IMR-90 (cell line): ENCODE measurements around the gene TMOD1. TPM values are rescaled to one million over a fixed set of nuclear protein-coding genes. Genes with fewer than 3 reads are reported as not detected.

Experiments used
- ATAC-seq: fragments of 200-7000 bp; cut with Tn5 transposase; 2 replicates; pipeline ENCODE4 v1.9.1; 2020; ENCODE audit warnings: low read depth, mild to moderate bottlenecking, moderate library complexity
- BruUV-seq: library from RNA; stranded (reverse); fragments of 400-500 nt; replicated peaks from 2 replicates; lab custom pipeline; 2021; lab: Mats Ljungman, UMichigan
- CTCF ChIA-PET: fragments of 300-600 bp; formaldehyde crosslinking; extraction: SDS; loops from one replicate; lab custom pipeline; 2021; ENCODE audit warnings: antibody characterized with exemption; lab: Yijun Ruan, JAX
- POLR2A ChIA-PET: fragments of 300-600 bp; sonication (Branson Sonifier 250); formaldehyde crosslinking; loops from one replicate; lab custom pipeline; 2022; ENCODE audit warnings: antibody characterized with exemption; ENCODE audit not compliant: unreplicated experiment; lab: Charles Lee
- DNase-seq: peaks from one replicate; pipeline ENCODE4 v3.0.0; 2013
- H2AFZ ChIP-seq: replicated peaks from 2 replicates; pipeline ENCODE3; 2013; ENCODE audit warnings: low read length, mild to moderate bottlenecking; ENCODE audit not compliant: poor library complexity
- H2AK5ac ChIP-seq: 2 replicates; pipeline ENCODE4 v1.6.1; 2013; ENCODE audit warnings: low read depth, low read length, inconsistent platforms
- H2AK9ac ChIP-seq: replicated peaks from 2 replicates; pipeline ENCODE3; 2013; ENCODE audit warnings: mild to moderate bottlenecking, low read depth, low read length, moderate library complexity; ENCODE audit not compliant: poor library complexity
- H2BK120ac ChIP-seq: 2 replicates; pipeline ENCODE4 v1.6.1; 2013; ENCODE audit warnings: low read depth, low read length, inconsistent platforms
- H2BK15ac ChIP-seq: 3 replicates; pipeline ENCODE4 v1.6.1; 2013; ENCODE audit warnings: low read depth, low read length, inconsistent platforms
- H2BK20ac ChIP-seq: 2 replicates; pipeline ENCODE4 v1.6.1; 2013; ENCODE audit warnings: low read depth, mild to moderate bottlenecking, inconsistent platforms, low read length, moderate library complexity
- H2BK5ac ChIP-seq: 2 replicates; pipeline ENCODE4 v1.6.1; 2013; ENCODE audit warnings: mild to moderate bottlenecking, low read depth, low read length, inconsistent platforms; ENCODE audit not compliant: poor library complexity, severe bottlenecking
- H3K14ac ChIP-seq: replicated peaks from 2 replicates; pipeline ENCODE4 v1.6.1; 2013; ENCODE audit warnings: low read depth, low read length, inconsistent platforms
- H3K18ac ChIP-seq: 2 replicates; pipeline ENCODE4 v1.6.1; 2013; ENCODE audit warnings: low read depth, low read length, control low read depth
- H3K23ac ChIP-seq: 2 replicates; pipeline ENCODE4 v1.6.1; 2013; ENCODE audit warnings: low read depth, low read length, inconsistent platforms
- H3K27ac ChIP-seq: 2 replicates; pipeline ENCODE4 v1.5.1; 2013; ENCODE audit warnings: mild to moderate bottlenecking, control low read depth, low read length; ENCODE audit not compliant: insufficient read depth
- H3K27me3 ChIP-seq: 2 replicates; pipeline ENCODE4 v1.6.1; 2013; ENCODE audit warnings: low read length; ENCODE audit not compliant: control insufficient read depth, insufficient read depth
- H3K36me3 ChIP-seq: 2 replicates; pipeline ENCODE4 v1.6.1; 2013; ENCODE audit warnings: low read length, mixed read lengths; ENCODE audit not compliant: control insufficient read depth, insufficient read depth
- H3K4ac ChIP-seq: 2 replicates; pipeline ENCODE4 v1.6.1; 2013; ENCODE audit warnings: low read depth, low read length, inconsistent platforms
- H3K4me1 ChIP-seq: 2 replicates; pipeline ENCODE4 v1.6.1; 2013; ENCODE audit warnings: low read length, mixed read lengths; ENCODE audit not compliant: control insufficient read depth, insufficient read depth
- H3K4me2 ChIP-seq: 2 replicates; pipeline ENCODE4 v1.6.1; 2013; ENCODE audit warnings: low read depth, mild to moderate bottlenecking, control low read depth, low read length, moderate library complexity
- H3K4me3 ChIP-seq: 2 replicates; pipeline ENCODE4 v1.5.1; 2013; ENCODE audit warnings: low read depth, mild to moderate bottlenecking, control low read depth, low read length, moderate library complexity; ENCODE audit not compliant: insufficient read depth
- H3K56ac ChIP-seq: 2 replicates; pipeline ENCODE4 v1.6.1; 2013; ENCODE audit warnings: low read length, inconsistent platforms; ENCODE audit not compliant: insufficient read depth; ENCODE audit errors: extremely low read depth
- H3K79me1 ChIP-seq, 2 experiments: 2 replicates each; pipeline ENCODE4 v1.6.1; 2013; ENCODE audit warnings: low read length in 2 of 2, inconsistent platforms in 1 of 2, low read depth in 1 of 2
- H3K9ac ChIP-seq: 2 replicates; pipeline ENCODE4 v1.6.1; 2013; ENCODE audit warnings: low read depth, low read length, control low read depth
- H3K9me1 ChIP-seq: 2 replicates; pipeline ENCODE4 v1.6.1; 2013; ENCODE audit warnings: low read length, inconsistent platforms; ENCODE audit not compliant: insufficient read depth
- H3K9me3 ChIP-seq: 2 replicates; pipeline ENCODE4 v1.6.1; 2013; ENCODE audit warnings: low read length; ENCODE audit not compliant: control insufficient read depth, insufficient read depth
- H4K20me1 ChIP-seq: 2 replicates; pipeline ENCODE4 v1.6.1; 2013; ENCODE audit warnings: low read length, inconsistent platforms; ENCODE audit not compliant: insufficient read depth
- H4K5ac ChIP-seq: 2 replicates; pipeline ENCODE4 v1.6.1; 2013; ENCODE audit warnings: mild to moderate bottlenecking, low read depth, low read length, control low read depth
- H4K8ac ChIP-seq, 2 experiments: 2 replicates each; pipeline ENCODE4 v1.6.1; 2013; ENCODE audit warnings: low read depth in 2 of 2, low read length in 2 of 2, control low read depth in 1 of 2, inconsistent platforms in 1 of 2
- H4K91ac ChIP-seq: 2 replicates; pipeline ENCODE4 v1.6.1; 2013; ENCODE audit warnings: low read depth, low read length, inconsistent platforms; ENCODE audit not compliant: insufficient read depth
- CHD1 ChIP-seq: IDR thresholded peaks from 2 replicates; pipeline ENCODE4 v1.6.1; 2012; ENCODE audit warnings: low read depth, low read length, improper control_type of control experiment
- FOS ChIP-seq: fragments of 150-350 bp; IDR thresholded peaks from 2 replicates; pipeline ENCODE4 v1.6.1; 2016; ENCODE audit warnings: low read depth, low read length
- MAFK ChIP-seq: IDR thresholded peaks from 2 replicates; pipeline ENCODE4 v1.6.1; 2012; ENCODE audit warnings: low read depth, low read length, improper control_type of control experiment
- MAZ ChIP-seq: IDR thresholded peaks from 2 replicates; pipeline ENCODE4 v1.6.1; 2012; ENCODE audit warnings: low read depth, mild to moderate bottlenecking, low read length, improper control_type of control experiment, moderate library complexity, borderline replicate concordance
- NFE2L2 ChIP-seq: fragments of 150-350 bp; IDR thresholded peaks from 2 replicates; pipeline ENCODE4 v1.6.1; 2016; ENCODE audit warnings: low read depth, mild to moderate bottlenecking, low read length
- RAD21 ChIP-seq: IDR thresholded peaks from 2 replicates; pipeline ENCODE4 v1.6.1; 2012; ENCODE audit warnings: low read length, improper control_type of control experiment
- SMC3 ChIP-seq: fragments of 150-350 bp; IDR thresholded peaks from 2 replicates; pipeline ENCODE4 v1.6.1; 2016; ENCODE audit warnings: low read depth, mild to moderate bottlenecking, antibody characterized with exemption, low read length, moderate library complexity
- WGBS, 2 experiments: methylation state at CpG; one replicate each; pipeline versions ENCODE4 v1.1.5 to v1.1.7; 2013; ENCODE audit warnings: missing lambda C conversion rate in 2 of 2; ENCODE audit not compliant: insufficient read length in 1 of 2; ENCODE audit errors: extremely low coverage in 2 of 2; 5-methylcytosine and 5-hydroxymethylcytosine counted together
- dilution Hi-C: fragments of 300-500 bp; cut with HindIII; formaldehyde crosslinking; loops from one replicate; pipeline ENCODE4 v1.14.3; 2018; ENCODE audit warnings: low sequenced_read_pairs; ENCODE audit not compliant: unreplicated experiment
- in situ Hi-C: fragments of 300-500 bp; cut with MboI; formaldehyde crosslinking; loops from 3 replicates; pipeline ENCODE4 v1.14.3; 2019; ENCODE audit warnings: low sequenced_read_pairs, inconsistent platforms, mixed read lengths
- intact Hi-C: fragments of 100-400 bp; cut with micrococcal nuclease; formaldehyde crosslinking; loops from 2 replicates; pipeline ENCODE4 v1.10.0; 2022
- polyA plus RNA-seq, 3 experiments: library from polyadenylated mRNA; depleted of rRNA; stranded (reverse); fragments of >200 nt; gene quantifications; 2 replicates each; pipeline ENCODE4 v1.2.3, GENCODE V29; 2012; ENCODE audit warnings: low replicate concordance in 1 of 3
- total RNA-seq: library from RNA; depleted of rRNA; stranded (reverse); fragments of >200 nt; gene quantifications from 2 replicates; pipeline ENCODE4 v1.2.3, GENCODE V29; 2012
- TF ChIP-seq, protein P1 (sequence below): fragments of 150-350 bp; IDR thresholded peaks from 2 replicates; pipeline ENCODE4 v1.6.1; 2016; ENCODE audit warnings: low read depth, mild to moderate bottlenecking, low read length, moderate library complexity, borderline replicate concordance

The TMOD1 gene
- total and polyA plus RNA-seq, 2 of the 4 experiments (the other 2 are of a cell fraction) = 0.18 to 0.38 TPM

DNA sequence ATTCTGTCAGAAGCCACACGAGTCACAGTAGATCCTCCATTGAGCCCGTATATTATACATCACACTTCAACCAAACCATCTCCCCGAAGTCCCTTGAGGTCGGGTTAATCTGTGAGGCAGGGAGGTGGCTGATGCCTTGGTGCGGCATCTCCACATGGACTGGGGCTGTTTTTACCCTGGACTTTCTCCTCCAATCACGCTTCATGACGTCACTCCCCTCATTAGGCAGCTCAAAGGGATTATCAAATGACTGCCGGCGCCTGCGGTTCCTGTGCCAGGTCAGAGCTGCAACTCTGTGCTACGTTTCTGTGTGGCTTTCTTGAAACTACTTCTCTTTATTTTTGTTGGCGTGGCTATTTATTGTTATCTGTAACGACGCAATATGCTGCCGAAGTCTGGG, 53.7 kb downstream of the TMOD1 start:
- ChIA-PET POLR2A (no interaction called here), CTCF (no interaction called here)
- Histone ChIP-seq H3K4me3 (no peak overlapping the region), H3K4me2 (no peak overlapping the region), H3K9me1 (no peaks in the 10 kb centered on the region), H3K27me3 (no peaks in the 10 kb centered on the region; the same call in 1 of the 2 replicates), H3K14ac (no peak overlapping the region), H3K9ac (no peak overlapping the region), H2AK9ac (no peak overlapping the region), H4K8ac (no peak overlapping the region), H4K91ac (no peak overlapping the region), H3K4me1 (no peaks in the 10 kb centered on the region), H2AFZ (no peak overlapping the region), H3K18ac (no peak overlapping the region), H2BK15ac (no peak overlapping the region), H4K5ac (no peak overlapping the region), H2BK120ac (no peak overlapping the region), H3K79me1 (no peaks in the 10 kb centered on the region), H3K36me3 (no peaks in the 10 kb centered on the region), H3K23ac (no peak overlapping the region), H2AK5ac (no peak overlapping the region), H3K4ac (no peak overlapping the region), H3K9me3 (no peaks in the 10 kb centered on the region), H2BK5ac (no peak overlapping the region), H2BK20ac (no peak overlapping the region), H3K56ac (no peak overlapping the region), H3K27ac (no peak overlapping the region), H4K20me1 (no peaks in the 10 kb centered on the region)
- ATAC-seq (no peak), DNase-seq (peak; percentile 13)
- in situ Hi-C loops (no loop called here), intact Hi-C loops (no loop called here), dilution Hi-C loops (no loop called here)
- 48% methylated on average over 4 of the region's 15 CpGs; no CpG with 5 or more reads in 1 of the 2 experiments for WGBS, 2 experiments
- TF ChIP-seq FOS (no peak), NFE2L2 (no peak), RAD21 (no peak), MAZ (no peak), CHD1 (no peak), SMC3 (no peak), MAFK (no peak)
- TF ChIP-seq, protein P1, sequence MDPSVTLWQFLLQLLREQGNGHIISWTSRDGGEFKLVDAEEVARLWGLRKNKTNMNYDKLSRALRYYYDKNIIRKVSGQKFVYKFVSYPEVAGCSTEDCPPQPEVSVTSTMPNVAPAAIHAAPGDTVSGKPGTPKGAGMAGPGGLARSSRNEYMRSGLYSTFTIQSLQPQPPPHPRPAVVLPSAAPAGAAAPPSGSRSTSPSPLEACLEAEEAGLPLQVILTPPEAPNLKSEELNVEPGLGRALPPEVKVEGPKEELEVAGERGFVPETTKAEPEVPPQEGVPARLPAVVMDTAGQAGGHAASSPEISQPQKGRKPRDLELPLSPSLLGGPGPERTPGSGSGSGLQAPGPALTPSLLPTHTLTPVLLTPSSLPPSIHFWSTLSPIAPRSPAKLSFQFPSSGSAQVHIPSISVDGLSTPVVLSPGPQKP = no peak
- no TSS peak for BruUV-seq
